H54 (cell line): ENCODE results near the gene NFATC1.
"Not testable (repeated sequence)": the region's sequence is repeated elsewhere in the genome, so short reads cannot be mapped to it uniquely, and the experiment has no call there.

Source experiments
- DNase-seq: peaks from one replicate; pipeline ENCODE4 v3.0.0; 2011; ENCODE audit warnings: low spot score, mixed read lengths; ENCODE audit not compliant: insufficient read length
- FAIRE-seq: peaks from 3 replicates; lab custom pipeline; 2011; peaks lifted over from hg19 to GRCh38; lab: Jason Lieb, UNC
- POLR2A ChIP-seq: IDR thresholded peaks from 2 replicates; pipeline ENCODE4 v1.6.1; 2011; ENCODE audit warnings: low read depth, mild to moderate bottlenecking, low read length

NFATC1 gene

DNA sequence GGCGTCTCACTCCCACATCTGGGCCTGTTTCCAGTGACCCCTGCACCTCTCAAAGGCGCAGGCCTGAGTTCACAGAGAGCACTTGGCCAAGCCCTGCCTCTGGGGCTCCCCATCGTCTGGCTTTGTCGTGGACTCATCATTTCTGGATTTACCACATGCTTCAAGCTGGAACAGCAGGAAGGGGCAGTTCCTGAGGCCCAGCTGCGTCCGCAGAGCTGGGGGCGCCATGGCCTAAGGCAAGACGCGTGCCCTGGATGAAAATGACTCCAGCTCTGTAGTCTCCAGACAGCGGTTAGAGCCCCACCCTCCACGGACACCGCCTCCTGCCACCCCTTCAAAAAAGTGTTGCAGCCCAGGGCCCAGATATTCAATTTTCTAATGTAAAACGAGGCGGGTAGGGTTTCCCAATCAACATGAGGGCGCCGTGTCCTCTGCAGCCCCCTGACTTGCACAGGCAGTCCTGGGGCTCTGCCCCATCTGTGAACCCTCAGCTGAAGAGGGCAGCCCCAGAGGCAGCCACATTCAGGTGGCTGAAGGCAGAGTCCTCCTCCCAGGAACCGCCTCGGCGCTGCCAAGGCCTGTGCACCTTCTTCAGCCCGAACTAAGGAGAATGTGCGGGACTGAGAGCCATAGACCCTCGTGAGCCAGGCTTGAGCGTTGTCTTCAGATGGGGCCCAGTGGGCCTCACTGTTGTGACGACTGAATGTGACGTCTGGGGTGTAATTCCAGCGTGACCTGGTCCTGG, 85.5 kb downstream of the NFATC1 start:
- FAIRE-seq = no peak
- no peak for DNase-seq
- no peak for TF ChIP-seq POLR2A

GRCh38 chr18:79483393-79483792, 87.7 kb downstream of the NFATC1 start:
- FAIRE-seq, DNase-seq: not testable (repeated sequence)

- no peak for TF ChIP-seq POLR2A
- FAIRE-seq = no peak
- DNase-seq = no peak
Observed at GRCh38 chr18:79483971-79484491, 88.3 kb downstream of the NFATC1 start.

- FAIRE-seq = no peak
- no peak for DNase-seq
- no peak for TF ChIP-seq POLR2A
Observed at GRCh38 chr18:79484661-79485621, 89.2 kb downstream of the NFATC1 start.

DNA sequence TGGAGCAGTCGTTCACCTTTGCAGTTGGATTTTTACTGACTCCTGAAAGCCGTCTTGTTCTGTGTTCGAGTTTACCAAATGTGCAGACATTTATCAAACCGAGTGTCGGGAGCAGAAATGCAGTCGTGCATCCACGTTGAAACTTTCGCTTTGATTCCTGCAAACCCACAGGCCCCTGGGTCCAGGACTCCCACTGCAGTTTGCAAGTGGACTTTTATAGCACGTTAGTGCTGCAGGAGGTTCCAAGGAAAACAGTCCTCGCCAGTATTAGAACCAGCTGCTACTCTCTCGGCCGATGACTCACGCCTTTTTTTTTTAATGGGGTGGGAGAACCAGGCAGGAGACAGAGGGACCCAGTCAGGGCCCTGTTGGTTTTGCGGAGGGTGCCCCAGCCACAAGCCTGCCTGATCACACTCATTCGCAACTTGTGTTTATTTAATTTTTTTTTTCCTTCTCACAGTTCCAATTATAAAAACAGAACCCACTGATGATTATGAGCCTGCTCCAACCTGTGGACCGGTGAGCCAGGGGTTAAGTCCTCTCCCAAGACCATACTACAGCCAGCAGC, 90.1 kb downstream of the NFATC1 start:
- FAIRE-seq (no peak), DNase-seq (peak; percentile 7)
- no peak for TF ChIP-seq POLR2A

DNA sequence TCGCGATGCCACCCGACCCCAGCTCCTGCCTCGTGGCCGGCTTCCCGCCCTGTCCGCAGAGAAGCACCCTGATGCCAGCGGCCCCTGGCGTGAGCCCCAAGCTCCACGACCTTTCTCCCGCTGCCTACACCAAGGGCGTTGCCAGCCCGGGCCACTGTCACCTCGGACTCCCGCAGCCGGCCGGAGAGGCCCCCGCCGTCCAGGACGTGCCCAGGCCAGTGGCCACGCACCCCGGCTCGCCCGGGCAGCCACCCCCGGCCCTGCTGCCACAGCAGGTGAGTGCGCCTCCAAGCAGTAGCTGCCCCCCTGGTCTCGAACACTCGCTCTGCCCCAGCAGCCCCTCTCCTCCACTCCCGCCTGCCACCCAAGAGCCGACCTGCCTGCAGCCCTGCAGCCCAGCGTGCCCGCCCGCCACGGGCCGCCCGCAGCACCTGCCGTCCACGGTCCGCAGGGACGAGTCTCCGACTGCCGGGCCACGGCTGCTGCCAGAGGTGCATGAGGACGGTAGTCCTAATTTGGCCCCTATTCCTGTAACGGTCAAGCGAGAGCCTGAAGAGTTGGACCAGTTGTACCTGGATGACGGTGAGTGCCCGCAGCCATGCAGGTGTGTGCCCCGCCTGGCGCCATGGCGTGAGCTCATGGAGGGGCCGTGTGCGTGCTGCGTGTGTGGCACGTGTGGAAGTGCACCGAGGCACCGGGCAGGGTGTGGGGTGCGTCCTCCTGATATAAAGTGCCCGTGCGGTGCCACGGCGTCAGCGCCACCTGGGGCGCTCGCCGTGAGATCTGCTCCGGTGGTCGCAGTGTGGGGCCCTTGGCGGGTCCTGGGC, 90.8 kb downstream of the NFATC1 start:
- FAIRE-seq (no peak), DNase-seq (no peak)
- no peak for TF ChIP-seq POLR2A

DNA sequence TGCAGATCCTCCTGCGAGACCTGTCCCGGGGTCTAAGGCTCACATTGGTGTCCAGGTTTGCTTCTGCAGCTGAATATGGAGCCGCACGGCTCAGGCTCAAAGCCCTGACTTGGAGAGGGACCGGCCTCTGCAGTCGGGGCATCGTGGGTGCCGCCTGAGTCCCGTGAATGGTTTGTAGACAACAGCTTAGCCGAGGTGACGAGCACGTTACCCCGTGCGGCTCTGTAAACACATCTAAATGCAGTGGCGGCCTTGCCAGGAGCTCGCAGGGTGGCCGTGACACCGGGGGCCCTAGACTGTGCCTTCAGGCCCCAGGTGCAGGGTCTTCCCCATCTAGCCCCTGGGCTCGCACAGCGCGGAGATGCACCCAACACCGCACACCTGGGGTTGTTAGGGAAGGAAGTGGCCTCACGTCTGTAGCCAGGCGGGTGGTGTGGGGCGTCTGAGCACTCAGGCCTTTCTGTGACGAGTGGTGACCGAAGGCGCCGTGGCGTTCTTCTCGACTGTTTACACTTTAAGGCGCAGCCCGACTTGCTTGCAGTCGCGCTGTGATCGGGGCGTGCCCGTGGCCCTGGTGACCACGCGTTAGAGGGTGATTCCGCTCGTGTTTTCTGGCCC, 91.6 kb downstream of the NFATC1 start:
- no peak for TF ChIP-seq POLR2A
- DNase-seq = no peak
- no peak for FAIRE-seq

DNA sequence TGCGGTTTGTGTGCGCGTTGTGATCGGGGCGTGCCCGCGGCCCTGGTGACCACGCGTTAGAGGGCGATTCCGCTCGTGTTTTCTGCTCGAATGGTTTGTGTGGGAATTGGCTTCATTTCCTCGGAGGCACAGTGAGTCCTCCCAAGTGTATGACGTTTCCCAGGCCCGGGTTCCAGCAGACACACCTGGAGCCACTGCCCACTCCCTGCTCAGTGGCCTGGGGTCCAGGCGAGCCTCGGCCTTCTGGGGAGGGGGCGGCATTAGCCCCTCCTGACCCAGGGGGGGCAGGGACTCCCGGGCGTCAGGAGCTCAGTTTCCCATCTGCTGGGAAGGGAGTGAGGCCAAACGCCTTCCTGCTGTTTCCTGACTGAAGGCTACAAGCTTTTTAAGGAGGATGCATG, 92.1 kb downstream of the NFATC1 start:
- no peak for FAIRE-seq

DNA sequence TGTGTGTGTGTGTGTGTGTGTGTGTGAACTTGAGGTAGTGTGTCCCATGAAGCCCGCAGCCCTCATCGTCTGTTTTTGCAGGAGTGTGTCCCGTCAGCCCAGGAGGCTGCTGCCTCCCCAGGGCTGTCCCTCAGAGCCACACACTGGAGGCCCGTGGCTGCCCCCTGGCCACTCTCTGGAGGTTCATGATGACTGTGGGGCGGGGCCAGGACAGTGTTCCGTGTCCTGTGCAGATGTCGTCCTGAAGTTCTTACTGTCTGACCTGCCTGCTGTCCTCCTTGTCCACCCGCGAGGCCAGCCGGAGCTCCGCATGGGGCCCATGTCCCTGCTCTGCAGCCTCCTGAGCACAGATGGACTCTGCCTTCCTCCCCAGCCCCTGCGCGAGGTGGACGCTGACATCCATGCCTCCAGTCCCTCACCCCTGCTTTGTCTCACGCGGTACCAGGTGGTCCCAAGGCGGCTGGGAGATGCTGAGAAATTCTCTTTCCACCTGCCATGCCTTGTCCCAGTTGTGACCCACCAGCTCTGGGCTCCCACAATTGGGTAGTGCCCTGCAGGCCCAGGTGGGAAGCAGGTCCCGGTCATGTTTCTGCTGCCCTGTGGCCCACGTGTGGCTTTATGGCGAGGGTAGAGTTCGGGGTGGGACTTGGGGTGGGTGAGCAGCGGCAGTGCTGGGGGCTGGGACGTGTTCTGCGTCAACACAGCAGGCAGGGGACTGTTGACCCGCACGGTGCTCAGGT, 92.8 kb downstream of the NFATC1 start:
- FAIRE-seq (no peak), DNase-seq (no peak)
- TF ChIP-seq POLR2A = no peak

More for the DNA sequence above, 92.1 kb downstream of the NFATC1 start:
- TF ChIP-seq POLR2A = no peak
- no peak for DNase-seq

DNA sequence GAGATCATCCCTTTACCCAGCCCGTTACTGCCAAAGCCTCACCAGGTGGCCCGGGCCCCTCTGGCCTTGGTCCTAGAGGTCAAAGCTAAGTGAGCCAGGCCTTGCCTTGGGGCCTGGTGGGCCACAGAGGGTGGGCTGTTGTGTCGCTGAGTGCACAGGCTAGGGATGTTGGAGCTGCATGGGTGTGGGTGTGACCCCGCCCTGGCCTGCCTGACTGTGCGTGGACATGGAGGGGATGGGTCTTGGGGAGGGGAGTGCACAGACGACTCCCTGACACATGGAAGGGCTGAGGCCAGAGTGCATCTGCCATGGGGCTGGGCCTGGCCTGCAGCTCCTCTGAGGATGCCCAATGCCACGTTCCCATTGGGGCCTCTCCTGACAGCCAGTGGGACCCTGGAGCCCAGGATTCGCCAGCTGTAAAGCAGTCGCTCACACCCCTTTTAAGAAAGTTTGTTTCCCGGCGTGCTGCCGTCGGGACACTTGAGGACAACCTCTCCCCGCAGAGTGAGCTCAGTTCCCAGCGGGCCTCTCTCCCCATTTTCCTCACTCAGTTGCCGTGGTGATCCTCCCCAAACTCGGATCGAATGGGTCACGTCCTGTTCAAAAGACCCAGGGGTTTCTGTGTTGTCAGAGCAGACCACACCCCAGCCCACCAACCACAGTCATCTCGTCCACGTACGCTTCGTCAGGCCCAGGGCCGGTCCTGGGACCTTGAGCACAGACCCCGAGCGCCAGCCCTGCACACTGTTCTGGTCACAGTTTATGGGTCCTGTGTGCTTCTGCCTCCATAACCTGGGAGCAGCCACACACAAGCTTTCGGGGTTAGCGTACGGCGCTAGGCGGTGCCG, 93.5 kb downstream of the NFATC1 start:
- no peak for TF ChIP-seq POLR2A
- DNase-seq (no peak), FAIRE-seq (no peak)

- DNase-seq = no peak
- FAIRE-seq = no peak
- no peak for TF ChIP-seq POLR2A
Observed at GRCh38 chr18:79489899-79490625, 94.3 kb downstream of the NFATC1 start.
